GM10847 (cell line): Measurements from ENCODE around the gene PPP2R5B.

ENCODE experiments used
- POLR2A ChIP-seq: IDR thresholded peaks from 2 replicates; pipeline ENCODE4 v1.6.1; 2011; ENCODE audit not compliant: insufficient read length; ENCODE audit errors: extremely low read depth

Gene PPP2R5B

DNA sequence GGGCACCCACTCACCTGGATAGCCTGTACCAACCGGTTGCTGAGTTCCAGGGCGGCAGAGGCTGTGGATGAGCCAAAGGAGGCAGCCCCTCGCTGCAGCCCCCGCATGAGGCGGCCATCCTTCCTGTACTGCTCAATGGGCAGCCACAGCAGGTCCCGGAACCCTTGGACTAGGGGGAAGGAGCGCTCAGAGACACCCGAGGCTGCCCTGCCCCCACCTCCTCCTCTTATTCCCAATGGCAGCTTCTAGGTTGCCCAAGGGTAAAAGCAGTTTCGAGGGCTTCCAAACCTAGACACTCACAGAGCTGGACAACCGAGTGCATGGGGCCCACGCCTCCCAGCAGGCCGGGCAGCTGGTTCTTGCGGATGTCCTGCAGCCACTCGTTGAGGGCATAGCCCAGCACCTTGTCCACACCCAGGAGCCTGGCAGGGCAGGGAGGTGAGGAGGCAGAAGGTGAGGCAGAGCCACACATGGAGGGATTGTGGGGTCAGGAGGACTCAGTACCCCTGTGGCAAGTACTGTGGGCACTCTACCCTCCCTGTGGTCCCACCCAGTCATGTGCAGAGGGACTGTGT, 28.0 kb upstream of the PPP2R5B start:
- no peak for TF ChIP-seq POLR2A

GRCh38 chr11:64897381-64898075, 27.0 kb upstream of the PPP2R5B start:
- no peak for TF ChIP-seq POLR2A

GRCh38 chr11:64898076-64898445, 26.4 kb upstream of the PPP2R5B start:
- TF ChIP-seq POLR2A, result no peak

DNA sequence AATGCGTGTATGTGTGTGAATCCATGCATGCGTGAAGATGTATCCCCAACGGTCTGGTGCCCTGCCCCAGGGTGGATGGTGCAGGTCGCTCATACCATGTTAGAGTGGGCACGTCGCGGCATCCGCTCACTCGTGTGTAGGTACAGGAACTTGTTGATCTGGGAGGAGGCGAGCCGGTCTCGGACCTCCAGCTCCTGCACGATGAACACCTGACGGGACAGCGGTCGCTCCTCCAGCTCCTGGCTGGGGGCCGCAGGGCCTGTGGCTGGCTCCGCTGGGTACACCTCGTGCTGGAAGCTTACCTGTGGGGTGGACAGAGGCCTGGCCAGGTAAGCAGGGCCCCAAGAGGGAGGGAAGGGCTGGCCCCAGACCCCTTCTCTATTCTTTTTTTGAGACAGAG, 25.9 kb upstream of the PPP2R5B start:
- no peak for TF ChIP-seq POLR2A

DNA sequence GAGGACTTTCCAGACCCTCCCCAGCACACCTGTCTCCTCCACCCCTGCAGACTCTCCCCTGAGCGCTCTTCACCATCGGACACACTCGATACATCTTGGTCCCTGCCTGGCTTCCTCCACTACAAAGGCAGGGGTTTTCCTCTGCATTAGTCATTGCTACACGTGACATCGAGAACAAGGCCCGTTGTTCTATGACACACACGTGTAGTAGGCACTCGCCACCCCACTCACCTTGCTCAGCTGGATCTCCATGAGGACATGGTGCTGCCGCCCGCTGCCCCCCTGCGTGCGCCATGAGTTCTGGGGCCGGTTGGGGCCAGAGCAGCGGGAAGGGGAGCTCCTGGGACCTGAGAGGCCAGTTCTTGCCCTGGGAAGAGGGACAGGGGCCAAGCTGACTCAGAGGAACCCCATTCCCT, 24.2 kb upstream of the PPP2R5B start:
- TF ChIP-seq POLR2A, result no peak

DNA sequence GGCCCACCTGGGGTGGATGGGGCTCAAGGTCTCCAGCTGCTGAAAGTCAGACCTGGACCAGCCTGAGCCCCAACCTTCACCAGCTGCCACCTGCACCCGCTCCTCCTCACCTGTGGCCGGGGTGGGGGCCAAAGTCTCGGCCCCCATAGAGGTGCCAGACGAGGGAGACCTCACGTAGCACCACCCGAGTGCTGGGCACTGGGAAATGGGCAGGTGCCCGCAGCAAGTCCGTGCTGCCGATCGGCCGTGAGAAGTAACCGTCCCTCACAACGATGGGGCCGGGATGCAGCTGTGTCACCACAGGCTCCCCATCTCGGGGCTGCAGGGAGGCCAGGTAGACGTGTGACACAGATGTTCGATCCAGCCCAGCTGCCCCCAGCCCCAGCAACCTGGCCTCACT, 23.7 kb upstream of the PPP2R5B start:
- no peak for TF ChIP-seq POLR2A

- TF ChIP-seq POLR2A, result no peak
These were observed 22.2 kb upstream of the PPP2R5B start for GRCh38 chr11:64902102-64902900.

- no peak for TF ChIP-seq POLR2A
These were observed 21.1 kb upstream of the PPP2R5B start for GRCh38 chr11:64903291-64903833.

DNA sequence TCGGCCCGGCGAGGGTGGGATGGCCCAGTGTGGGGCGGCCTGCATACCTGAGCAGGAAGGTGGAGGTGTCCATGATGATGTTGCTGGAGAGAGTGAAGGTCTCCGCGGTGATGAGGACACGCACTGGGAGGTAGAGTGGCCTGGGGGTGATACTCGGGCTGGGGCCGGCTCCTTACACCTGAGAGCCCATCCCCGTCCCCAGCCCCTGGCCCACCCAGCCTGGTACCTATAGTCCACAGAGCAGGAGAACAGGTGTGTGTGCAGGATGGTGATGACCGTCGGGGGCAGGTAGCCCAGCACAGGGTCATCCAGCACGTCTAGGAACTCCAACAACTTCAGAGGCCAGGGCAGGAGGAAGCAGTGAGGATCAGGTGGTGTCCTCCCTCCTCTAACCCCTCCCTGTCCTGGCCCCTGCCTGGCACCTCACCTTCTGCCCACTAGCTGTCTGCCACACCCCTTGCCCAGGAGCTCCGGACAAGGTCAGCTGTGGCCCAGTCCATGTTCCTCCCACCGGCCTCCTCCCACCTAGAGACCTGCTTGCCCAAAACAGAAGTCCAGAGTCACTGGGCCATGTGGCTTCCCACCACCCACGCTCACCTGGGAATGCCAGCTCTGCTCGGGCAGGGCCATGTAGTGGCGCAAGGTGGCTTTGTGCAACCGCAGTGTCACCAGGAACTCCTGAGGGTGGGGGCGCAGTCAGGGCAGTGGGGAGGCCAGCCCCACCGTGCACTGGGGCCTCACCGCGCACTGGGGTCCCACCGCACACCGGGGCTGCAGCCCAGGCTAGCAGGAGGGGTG, 18.8 kb upstream of the PPP2R5B start:
- TF ChIP-seq POLR2A, result no peak

- no peak for TF ChIP-seq POLR2A
These were observed 18.2 kb upstream of the PPP2R5B start for GRCh38 chr11:64906314-64906635.

- no peak for TF ChIP-seq POLR2A
These were observed 15.7 kb upstream of the PPP2R5B start for GRCh38 chr11:64908766-64909165.

DNA sequence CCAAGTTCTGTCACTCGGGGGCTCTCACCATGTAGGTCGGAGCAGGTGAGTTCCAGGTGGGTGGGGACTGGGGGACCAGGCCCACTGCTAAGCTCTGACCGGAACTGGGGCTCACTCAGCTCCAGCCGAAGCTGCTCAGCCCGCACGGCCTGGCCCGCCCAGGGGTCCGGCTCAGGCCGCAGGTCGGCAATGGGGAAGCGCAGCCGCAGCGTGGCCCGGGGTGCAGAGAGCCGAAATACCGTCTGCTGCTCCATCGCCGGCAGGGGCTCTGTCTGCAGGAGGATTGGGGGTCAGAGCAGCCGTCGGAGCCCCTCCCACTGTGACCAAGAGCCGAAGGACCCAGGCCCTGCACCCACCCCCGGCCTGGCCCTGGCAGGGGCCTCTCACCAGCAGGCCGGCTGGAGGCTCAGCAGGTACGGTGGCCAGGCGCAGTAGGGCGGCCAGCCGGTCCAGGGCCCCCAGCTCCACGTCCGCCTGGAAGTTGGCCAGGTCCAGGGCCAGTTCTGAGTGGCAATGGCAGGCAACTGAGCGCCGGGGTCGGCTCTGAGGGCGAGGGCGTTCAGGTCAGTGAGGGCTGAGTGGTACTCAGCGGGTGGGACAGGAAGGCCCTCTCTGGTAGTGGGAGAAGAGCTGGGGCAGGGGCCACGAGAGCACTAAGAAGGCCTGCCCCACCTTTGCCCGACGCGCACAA, 14.7 kb upstream of the PPP2R5B start:
- no peak for TF ChIP-seq POLR2A

DNA sequence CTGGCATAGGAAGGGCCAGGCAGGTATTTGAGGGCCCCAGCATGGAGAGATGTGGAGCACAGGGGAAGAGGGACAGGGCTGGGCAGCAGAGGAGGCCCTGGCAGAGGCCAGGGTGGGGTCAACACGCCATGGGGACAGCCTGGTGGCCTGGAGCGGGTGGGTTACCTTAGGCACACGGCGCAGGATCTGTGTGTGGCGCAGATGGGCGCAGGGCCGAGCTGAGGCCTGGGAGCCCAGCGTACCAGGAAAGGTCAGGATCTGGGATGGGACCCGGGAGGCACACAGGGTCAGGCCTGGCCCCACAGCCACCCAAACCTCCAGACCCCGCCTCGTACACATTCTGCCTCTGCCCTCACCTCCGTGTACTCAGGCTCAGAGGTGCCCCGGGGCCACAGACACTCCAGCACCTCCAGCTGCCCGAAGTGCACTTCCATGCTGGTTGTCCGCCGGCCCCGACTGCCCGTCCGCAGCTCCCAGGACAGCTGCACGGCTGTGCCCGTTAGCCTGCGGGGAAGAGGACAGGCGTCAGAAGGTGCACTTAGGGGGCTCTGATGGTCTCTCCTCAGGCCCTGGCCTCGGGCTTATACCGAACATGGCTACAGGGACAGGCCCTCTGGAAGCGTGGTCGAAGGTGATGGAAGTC, 13.9 kb upstream of the PPP2R5B start:
- TF ChIP-seq POLR2A, result no peak

- no peak for TF ChIP-seq POLR2A
These were observed 13.3 kb upstream of the PPP2R5B start for GRCh38 chr11:64911142-64911541.
